ENCODE results near the gene ACSM6.

DNA sequence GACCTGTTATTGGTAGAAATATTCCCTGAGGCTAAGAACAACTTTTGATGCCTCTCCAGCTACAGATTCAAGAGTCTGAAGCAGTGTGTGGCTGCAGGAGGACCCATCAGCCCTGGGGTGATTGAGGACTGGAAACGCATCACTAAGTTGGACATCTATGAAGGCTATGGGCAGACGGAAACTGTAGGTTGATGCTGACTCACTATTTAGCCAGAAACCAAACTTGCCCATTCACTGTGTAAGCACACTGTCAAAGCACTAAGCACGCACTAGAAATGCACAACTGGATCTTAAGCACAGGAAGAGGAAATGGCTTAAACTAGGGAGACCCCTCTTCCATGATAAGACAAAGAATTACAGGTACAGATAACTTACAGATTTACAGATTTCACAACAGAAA lies 20.8 kb downstream of the ACSM6 start:
- TF ChIP-seq, protein P1, sequence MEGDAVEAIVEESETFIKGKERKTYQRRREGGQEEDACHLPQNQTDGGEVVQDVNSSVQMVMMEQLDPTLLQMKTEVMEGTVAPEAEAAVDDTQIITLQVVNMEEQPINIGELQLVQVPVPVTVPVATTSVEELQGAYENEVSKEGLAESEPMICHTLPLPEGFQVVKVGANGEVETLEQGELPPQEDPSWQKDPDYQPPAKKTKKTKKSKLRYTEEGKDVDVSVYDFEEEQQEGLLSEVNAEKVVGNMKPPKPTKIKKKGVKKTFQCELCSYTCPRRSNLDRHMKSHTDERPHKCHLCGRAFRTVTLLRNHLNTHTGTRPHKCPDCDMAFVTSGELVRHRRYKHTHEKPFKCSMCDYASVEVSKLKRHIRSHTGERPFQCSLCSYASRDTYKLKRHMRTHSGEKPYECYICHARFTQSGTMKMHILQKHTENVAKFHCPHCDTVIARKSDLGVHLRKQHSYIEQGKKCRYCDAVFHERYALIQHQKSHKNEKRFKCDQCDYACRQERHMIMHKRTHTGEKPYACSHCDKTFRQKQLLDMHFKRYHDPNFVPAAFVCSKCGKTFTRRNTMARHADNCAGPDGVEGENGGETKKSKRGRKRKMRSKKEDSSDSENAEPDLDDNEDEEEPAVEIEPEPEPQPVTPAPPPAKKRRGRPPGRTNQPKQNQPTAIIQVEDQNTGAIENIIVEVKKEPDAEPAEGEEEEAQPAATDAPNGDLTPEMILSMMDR (conservative IDR thresholded peaks at IDR 0.05; ENCODE audit: low read length), result no peak
- no peak for TF ChIP-seq EZH2phosphoT487 (IDR thresholded peaks at IDR 0.05; ENCODE audit: borderline replicate concordance, low read depth, low read length)

Data from OCI-LY7 (cell line).